Measurements from ENCODE around the gene NAA15. TPM values are rescaled to one million over a fixed set of nuclear protein-coding genes. Genes with fewer than 3 reads are reported as not detected.
"Not testable (repeated sequence)": the region's sequence is repeated elsewhere in the genome, so short reads cannot be mapped to it uniquely, and the experiment has no call there.

Gene NAA15
- total and polyA plus RNA-seq, 8 donors = 3.2 to 22.1 (median 14.7) TPM

- FAIRE-seq = no peak
- no peak for ATAC-seq
These were observed 16.3 kb downstream of the NAA15 start for GRCh38 chr4:139317635-139318034.

GRCh38 chr4:139319571-139319970 lies 18.3 kb downstream of the NAA15 start:
- H3K4me1 ChIP-seq = peaks cover 5 to 14% (median 12%) of the 10 kb centered on the region in 3 donors
- H3K27me3 ChIP-seq = no peaks in the 10 kb centered on the region
- H3K9me3 ChIP-seq = no peaks in the 10 kb centered on the region
- no peak overlapping the region for H3K27ac ChIP-seq
- WGBS, 2 donors = 90 to 100% methylated on average over 1 of the region's 1 CpG
- no peak for TF ChIP-seq CTCF (IDR thresholded peaks at IDR 0.05)
- ATAC-seq (no peak), DNase-seq (no peak), FAIRE-seq (no peak)
- H3K4me3 ChIP-seq = no peak overlapping the region
- intact Hi-C loops (cut with DNase I) = no loop called here
- H3K36me3 ChIP-seq = no peaks in the 10 kb centered on the region

More at GRCh38 chr4:139317635-139318034, 16.3 kb downstream of the NAA15 start:
- H3K9me3 ChIP-seq = no peaks in the 10 kb centered on the region
- H3K4me3 ChIP-seq = no peak overlapping the region
- TF ChIP-seq CTCF (IDR thresholded peaks at IDR 0.05) = no peak
- H3K27ac ChIP-seq = no peak overlapping the region
- H3K27me3 ChIP-seq = no peaks in the 10 kb centered on the region
- no peak for DNase-seq
- intact Hi-C loops (cut with DNase I) = no loop called here
- peaks cover 0 to 13% (median 9%) of the 10 kb centered on the region in 3 donors for H3K4me1 ChIP-seq
- no peaks in the 10 kb centered on the region for H3K36me3 ChIP-seq

DNA sequence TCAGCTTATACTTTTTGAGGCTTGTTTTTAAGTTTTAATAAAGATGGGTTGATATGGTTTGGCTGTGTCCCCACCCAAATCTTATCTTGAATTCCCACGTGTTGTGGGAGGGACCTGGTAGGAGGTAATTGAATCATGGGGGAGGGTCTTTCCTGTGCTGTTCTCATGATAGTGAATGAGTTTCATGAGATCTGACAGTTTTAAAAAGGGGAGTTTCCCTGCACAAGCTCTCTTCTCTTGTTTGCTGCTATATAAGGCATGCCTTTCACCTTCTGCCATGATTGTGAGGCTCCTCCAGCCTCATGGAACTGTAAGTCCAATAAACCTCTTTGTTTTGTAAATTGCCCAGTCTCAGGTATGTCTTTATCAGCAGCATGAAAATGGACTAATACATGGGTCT lies 20.8 kb downstream of the NAA15 start:
- FAIRE-seq; H3K36me3 ChIP-seq; H3K27ac ChIP-seq; intact Hi-C loops (cut with DNase I); H3K27me3 ChIP-seq; H3K4me3 ChIP-seq; ATAC-seq; H3K9me3 ChIP-seq; DNase-seq: not testable (repeated sequence)
- peaks cover 6 to 24% (median 21%) of the 10 kb centered on the region in 3 donors for H3K4me1 ChIP-seq
- WGBS, 2 donors = 6 to 13% methylated on average over 1 of the region's 1 CpG

GRCh38 chr4:139322541-139322940 lies 21.2 kb downstream of the NAA15 start:
- H3K9me3 ChIP-seq; intact Hi-C loops (cut with DNase I); ATAC-seq; H3K27ac ChIP-seq; H3K27me3 ChIP-seq; H3K4me3 ChIP-seq; H3K36me3 ChIP-seq; FAIRE-seq; DNase-seq: not testable (repeated sequence)
- WGBS, 2 donors = 98% methylated on average over 6 of the region's 6 CpGs
- H3K4me1 ChIP-seq = peaks cover 6 to 24% (median 21%) of the 10 kb centered on the region in 3 donors

- DNase-seq (no peak), FAIRE-seq (no peak), ATAC-seq (no peak)
- Histone ChIP-seq H3K4me1 (peaks cover 6 to 24% (median 21%) of the 10 kb centered on the region in 3 donors), H3K4me3 (no peak overlapping the region), H3K36me3 (no peaks in the 10 kb centered on the region), H3K9me3 (no peaks in the 10 kb centered on the region), H3K27me3 (no peaks in the 10 kb centered on the region), H3K27ac (peak overlapping the region in 1 of 4 donors; percentile 17)
- intact Hi-C loops (cut with DNase I) = no loop called here
- 57 to 60% methylated on average over 6 of the region's 6 CpGs for WGBS, 2 donors
- TF ChIP-seq CTCF (IDR thresholded peaks at IDR 0.05) = no peak
These were observed 23.3 kb downstream of the NAA15 start for GRCh38 chr4:139324620-139325019.

- no peak for TF ChIP-seq CTCF (IDR thresholded peaks at IDR 0.05)
- H3K27ac ChIP-seq = no peak overlapping the region
- 89 to 92% methylated on average over 4 of the region's 4 CpGs for WGBS, 2 donors
- peaks cover 0 to 11% (median 6%) of the 10 kb centered on the region in 3 donors for H3K4me1 ChIP-seq
- intact Hi-C loops (cut with DNase I) = no loop called here
- no peak for DNase-seq
- FAIRE-seq = no peak
- ATAC-seq = no peak
- H3K4me3 ChIP-seq = no peak overlapping the region
- H3K9me3 ChIP-seq = no peaks in the 10 kb centered on the region
- H3K36me3 ChIP-seq = no peaks in the 10 kb centered on the region
- H3K27me3 ChIP-seq = no peaks in the 10 kb centered on the region
These were observed 28.4 kb downstream of the NAA15 start for GRCh38 chr4:139329665-139330200.
